ENCODE results near the gene APLP2. TPM values are rescaled to one million over a fixed set of nuclear protein-coding genes. Genes with fewer than 3 reads are reported as not detected.

Gene APLP2
- total RNA-seq, 1 experiment from 2014 or later, result 104 TPM

DNA sequence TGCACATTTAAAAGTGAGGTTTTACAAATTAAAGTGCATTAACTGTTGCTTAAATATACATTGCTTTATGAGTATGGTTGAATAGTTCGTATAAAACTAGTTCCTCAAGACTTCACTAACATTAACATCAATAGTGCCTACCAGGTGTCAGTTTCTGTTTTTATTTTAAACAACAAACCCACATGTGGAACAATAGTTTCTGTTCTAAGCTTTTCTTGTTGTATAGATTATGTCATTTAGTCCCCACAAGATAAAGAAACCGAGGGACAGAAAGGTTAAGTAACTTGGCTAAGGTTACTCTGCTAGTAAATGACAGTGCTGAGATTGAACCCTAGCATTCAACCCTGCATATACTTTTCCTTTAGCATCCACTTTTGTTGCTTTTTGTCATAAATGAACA lies 48.5 kb downstream of the APLP2 start:
- DNase-seq (ENCODE audit: low spot score), result no peak

DNA sequence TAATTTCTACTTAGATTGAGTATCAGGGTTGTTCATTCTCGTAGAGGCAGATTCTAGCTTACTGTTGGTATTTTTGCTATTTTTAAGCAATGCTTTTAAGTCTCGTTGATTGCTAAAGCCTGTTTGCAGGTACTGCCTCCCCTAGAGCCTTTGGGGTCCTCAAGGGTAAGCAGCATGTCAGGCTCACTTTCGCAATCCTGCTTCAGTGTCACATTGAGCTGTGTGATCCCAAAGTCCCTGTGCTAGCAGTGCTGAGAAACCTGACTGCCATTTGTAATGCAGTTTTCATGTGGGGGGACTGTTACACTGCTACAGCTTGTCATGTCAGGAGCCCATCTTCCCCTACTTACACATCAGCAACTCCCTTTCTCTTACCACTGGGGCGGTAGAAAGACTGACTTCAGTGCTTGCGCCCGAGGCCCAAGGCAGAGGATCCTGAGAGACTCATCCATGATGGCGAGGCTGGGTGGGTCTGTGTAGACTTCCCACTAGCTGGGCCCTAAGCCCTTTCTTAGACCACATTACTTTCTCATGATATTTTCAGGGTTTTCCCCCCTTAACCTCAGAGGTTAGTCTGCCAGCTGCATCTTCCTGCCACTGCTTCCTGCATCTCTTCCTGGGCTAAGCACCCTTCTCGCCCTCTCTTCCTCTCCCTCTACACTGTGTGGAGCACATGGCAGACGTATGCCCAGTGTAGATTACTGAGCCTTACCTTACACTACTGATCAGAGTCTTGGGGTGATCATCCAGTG lies 49.1 kb downstream of the APLP2 start:
- DNase-seq (ENCODE audit: low spot score), result no peak

DNA sequence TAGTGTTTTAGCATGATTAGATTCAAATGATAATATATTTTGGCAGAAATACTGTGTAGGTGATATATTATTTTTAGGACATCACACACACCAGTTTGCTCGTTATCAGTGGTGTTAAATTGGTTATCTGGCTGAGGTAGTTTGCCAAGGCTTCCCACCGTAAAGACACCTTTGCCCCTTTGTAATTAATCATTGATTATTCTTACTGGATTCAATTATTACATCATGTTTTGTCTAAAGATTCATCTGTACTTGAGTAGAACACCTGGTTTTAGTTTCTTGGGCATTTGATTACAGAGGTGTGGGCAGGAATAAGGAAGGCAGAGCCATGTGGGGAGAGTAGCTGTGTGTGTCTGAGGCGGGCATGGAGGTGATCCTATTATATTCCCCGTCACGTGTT lies 50.4 kb downstream of the APLP2 start:
- DNase-seq (ENCODE audit: low spot score), result no peak

DNA sequence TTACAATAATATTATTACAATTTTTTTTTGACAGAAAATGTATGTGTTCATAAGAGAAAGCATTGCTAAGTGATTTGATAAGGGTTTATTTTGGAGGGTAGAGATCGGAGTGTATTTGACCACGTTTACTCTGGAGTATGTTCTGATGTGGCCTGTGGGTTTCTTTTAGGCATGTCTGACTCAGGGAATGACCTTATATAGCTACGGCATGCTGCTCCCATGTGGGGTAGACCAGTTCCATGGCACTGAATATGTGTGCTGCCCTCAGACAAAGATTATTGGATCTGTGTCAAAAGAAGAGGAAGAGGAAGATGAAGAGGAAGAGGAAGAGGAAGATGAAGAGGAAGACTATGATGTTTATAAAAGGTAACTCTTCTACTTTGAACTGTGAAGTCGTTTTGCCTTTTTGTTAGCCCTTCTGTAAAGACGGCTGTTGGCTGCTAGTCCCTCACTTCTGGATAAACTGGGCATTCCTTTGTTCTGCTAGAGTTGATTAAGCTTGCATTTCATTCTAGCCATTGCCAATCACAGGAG lies 51.8 kb downstream of the APLP2 start:
- no peak for DNase-seq (ENCODE audit: low spot score)

DNA sequence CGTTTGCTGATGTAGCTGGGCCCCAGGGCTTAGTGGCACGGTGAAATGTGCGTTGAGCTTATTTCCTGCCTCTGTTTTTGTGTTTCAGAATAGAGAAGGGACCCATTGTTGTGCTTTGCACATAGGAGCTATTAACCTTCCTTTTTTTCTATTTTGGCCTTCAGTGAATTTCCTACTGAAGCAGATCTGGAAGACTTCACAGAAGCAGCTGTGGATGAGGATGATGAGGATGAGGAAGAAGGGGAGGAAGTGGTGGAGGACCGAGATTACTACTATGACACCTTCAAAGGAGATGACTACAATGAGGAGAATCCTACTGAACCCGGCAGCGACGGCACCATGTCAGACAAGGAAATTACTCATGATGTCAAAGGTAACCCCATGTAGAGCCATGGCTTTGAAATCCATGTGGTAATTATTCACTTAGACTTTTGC lies 52.5 kb downstream of the APLP2 start:
- no peak for DNase-seq (ENCODE audit: low spot score)

DNA sequence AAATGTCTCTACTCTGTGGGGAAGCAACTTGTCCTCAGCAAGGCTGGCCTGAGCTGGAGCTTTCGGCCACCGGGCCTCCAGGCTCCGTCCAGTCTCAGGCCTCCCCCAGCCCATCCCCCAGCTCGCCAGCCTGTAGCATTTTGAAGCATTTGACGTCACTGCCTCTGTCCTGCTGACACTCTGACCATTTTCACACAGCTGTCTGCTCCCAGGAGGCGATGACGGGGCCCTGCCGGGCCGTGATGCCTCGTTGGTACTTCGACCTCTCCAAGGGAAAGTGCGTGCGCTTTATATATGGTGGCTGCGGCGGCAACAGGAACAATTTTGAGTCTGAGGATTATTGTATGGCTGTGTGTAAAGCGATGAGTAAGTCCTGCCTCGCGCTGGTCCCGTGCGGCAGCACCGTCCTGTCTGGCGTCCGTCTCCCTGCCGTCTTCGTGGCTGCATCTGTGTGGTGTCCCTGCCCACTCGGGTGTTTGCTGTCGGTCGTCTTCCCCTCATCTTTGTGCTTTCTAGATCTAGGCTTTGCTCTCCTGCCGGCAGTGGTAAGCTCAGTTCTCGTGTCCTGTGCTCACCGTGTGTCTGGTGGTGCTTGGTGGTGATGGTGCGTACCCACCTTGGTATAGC lies 53.8 kb downstream of the APLP2 start:
- DNase-seq (ENCODE audit: low spot score), result no peak

DNA sequence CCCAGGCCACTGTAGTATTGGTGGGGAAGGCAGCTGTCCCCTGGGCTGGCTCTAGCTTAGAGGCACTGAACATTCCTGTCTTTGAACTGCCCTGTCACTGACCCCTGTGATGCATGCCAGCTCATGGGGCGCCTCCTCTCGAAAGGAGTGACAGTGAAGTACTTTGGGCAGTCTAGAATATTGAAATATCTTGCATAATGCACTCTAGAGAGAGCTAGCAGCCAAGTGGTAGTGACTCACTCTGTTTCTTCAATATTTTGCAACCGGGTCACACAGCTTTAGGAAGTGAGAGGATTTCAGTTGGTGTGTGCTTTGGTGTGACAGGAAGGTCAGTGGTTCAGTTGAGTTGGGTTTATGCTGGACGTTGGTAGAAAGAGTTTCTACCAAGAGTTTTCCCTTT lies 54.4 kb downstream of the APLP2 start:
- peak; percentile 68 for DNase-seq (ENCODE audit: low spot score)

DNA sequence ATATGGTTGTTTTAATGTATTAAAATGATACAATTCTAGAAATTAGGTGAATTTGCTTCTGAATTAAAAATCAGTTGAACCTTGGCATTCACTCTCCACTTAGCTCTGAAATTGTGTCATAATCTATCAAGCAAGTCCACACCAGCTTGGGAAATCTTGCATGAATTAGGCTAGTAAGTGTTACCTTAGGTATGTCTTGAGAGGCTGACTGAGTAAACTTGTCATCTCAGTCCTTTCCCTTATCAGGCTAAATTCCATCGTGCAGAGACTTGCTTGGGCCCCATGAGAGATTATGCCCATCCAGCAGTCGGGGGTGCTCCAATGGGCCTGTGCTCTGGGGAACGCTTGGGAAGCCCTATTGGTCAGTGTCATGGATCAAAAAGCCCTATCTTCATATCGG lies 55.9 kb downstream of the APLP2 start:
- no peak for DNase-seq (ENCODE audit: low spot score)

DNA sequence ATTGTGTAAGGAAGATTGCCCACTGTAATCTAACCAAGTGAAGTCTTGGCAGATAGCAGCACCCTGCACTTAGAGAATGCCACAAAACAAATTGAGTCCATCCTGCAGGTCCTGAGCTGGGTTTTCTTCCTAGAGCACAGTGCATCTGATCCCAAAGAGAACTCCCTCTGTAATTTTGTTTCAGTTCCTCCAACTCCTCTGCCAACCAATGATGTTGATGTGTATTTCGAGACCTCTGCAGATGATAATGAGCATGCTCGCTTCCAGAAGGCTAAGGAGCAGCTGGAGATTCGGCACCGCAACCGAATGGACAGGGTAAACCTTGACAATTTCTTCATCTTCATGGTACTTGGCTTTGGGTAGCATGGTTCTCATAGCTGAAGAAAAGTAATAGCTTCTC lies 56.8 kb downstream of the APLP2 start:
- DNase-seq (ENCODE audit: low spot score), result no peak

DNA sequence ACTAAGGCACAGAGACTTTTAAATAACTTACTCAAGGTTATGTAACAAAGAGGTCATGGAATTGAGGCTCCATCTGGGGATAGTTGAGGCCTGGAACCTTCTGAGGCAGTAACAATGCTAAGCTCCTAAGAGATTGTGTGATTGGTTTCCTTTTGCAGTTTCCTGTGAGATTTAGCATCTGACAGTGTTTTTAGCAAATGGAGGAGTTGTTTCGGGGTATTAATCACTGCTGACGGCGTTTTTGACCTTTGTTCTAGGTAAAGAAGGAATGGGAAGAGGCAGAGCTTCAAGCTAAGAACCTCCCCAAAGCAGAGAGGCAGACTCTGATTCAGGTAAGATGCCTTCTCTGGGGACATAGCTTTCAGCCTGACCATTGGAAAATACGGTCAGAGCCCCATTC lies 57.8 kb downstream of the APLP2 start:
- no peak for DNase-seq (ENCODE audit: low spot score)

DNA sequence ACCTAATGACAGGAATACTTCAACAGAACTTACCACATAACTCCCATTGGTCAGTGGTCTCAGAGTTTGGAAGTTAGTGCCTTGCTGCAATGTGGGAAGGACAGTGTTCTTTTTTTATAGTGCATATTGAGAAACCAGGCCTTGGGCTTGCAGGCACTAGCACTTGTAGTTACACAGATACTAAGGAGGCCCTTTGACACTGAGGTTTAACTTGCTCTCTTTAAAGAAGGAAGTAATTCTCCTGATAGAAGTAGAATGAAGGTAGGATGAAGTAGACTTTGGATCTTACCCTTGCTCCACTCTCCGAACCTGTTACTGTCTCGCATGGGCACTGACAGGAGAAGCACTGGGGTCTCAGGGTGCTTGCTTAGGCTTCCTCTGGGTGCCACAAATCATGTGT lies 58.9 kb downstream of the APLP2 start:
- DNase-seq (ENCODE audit: low spot score), result no peak

DNA sequence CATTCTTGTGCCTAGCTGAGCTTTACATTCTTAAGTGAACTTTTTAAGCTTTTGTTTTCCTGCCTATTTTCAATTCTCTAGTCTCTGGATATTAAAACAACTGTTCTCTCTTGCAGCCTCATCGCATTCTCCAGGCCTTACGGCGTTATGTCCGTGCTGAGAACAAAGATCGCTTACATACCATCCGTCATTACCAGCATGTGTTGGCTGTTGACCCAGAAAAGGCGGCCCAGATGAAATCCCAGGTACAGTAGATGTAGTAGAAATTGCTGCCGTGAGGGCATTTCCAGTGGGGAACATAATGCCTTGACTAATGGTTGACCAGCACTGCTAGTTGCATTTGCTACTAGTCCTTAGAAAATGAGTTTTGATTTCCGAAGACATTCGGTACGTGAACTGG lies 60.2 kb downstream of the APLP2 start:
- no peak for DNase-seq (ENCODE audit: low spot score)

DNA sequence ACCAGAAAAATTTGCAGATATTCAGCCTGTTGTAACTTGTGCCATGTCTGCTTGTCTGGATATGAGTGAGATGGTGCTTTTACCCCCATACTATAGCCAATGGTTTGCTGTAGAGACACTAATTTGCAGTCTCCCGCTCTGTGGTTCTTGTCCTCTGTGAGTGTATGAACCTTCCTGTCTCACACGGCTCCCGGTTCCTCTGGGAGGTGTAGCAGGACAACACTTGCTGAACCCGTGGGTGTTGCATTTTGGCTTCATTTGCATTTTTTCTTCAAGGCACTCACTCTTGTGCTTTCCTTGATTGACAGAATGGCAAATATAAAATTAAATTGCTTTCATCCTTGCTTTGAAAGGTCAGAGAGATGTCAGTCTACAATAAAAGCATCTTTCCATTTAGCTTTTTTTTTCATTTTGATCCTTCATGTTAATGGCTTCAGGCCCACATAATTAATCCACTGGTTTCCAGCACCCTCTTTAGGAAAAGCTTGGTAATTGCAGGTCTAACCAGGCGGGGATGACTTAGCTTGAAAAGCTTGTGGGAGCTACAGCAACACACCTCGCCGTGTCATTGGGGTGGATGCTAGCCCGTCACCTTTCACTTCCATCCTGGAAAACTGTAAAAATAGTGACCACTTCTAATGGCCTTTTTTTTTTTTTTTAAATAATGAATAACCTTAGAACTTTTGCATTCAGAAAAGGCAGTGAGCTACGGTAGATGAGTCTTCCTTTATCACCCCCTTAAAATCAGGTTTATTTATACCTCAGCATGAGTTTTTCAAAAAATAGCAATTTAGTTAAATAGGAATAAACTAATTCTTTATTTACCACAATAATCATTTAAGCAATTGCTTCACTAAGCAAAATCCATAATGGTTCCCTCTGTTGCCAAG lies 62.5 kb downstream of the APLP2 start:
- DNase-seq (ENCODE audit: low spot score), result peak; percentile 45

DNA sequence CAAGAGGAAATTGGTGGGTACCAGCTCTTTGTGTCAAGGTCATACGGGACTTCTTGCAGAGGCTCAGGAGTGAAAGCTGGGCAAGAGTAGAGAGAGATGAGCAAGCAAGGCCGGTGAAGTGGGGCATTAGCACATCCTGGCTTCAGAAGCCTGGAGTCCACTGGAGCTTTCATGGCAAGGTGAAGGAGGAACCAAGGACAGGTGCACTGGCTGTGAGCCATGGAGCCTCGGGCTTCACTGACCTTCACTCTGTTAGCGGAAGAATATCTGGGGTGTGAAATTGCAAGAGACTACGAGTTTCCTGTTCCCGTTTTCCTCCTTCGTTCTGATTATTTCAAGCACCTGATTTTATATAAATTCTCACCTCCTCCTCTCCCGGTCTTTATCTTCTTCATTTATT lies 64.0 kb downstream of the APLP2 start:
- DNase-seq (ENCODE audit: low spot score), result no peak

DNA sequence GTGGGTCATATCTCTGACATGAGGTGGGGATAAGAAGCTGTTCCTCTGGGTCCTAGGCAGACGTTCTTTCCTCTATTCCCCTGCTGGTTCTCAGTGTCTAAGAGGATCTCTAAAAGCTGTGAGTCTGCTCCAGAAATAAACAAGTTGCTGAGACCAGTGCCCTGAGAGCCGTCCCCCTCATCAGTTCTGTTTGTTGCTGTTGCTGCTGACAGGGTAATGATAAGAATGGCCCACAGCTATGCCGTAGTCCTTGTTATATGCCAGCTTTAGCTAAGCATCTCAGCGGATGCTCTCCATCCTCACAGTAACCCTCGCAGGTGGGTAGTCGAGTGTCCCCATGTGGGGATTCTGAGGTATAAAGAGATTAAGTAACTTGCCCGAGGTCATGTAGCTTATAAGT lies 66.4 kb downstream of the APLP2 start:
- no peak for DNase-seq (ENCODE audit: low spot score)

DNA sequence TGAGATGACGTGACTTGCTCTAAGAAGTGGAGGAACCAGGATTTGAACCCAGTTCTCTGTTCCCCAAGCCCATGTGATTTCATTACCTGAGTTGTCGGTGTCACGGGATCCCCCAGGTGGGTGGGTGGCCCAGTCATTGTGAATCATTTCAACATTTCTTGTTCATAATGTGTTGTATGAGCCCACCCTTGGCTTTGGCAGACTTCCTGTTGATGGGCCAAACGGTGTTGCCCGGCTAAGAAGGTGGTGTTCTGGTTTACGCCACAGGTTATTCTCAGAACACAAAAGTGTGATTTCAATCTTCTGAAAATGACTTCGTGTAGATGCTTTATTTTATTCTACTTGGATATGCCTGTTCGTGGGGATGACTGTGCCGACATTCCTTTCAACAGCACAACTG lies 68.3 kb downstream of the APLP2 start:
- DNase-seq (ENCODE audit: low spot score), result no peak

DNA sequence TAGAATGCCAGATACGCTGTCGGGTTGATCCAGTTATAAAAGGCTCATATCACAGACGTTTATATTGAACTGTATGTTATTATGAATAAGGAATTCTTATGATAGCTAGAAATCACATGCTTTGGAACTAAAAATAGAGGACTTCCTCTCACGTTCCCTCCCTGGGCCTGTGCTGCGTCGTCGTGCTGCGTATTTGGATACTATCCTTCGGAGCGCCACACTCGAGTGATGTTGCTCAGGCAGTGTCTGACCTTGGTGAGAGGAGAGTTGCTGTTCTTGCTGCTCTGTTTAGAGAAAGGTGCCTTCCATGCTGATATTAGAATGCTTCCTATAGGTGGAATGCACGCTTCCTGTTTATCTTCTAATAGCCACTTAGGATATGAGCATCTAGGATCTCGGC lies 69.7 kb downstream of the APLP2 start:
- DNase-seq (ENCODE audit: low spot score), result no peak

DNA sequence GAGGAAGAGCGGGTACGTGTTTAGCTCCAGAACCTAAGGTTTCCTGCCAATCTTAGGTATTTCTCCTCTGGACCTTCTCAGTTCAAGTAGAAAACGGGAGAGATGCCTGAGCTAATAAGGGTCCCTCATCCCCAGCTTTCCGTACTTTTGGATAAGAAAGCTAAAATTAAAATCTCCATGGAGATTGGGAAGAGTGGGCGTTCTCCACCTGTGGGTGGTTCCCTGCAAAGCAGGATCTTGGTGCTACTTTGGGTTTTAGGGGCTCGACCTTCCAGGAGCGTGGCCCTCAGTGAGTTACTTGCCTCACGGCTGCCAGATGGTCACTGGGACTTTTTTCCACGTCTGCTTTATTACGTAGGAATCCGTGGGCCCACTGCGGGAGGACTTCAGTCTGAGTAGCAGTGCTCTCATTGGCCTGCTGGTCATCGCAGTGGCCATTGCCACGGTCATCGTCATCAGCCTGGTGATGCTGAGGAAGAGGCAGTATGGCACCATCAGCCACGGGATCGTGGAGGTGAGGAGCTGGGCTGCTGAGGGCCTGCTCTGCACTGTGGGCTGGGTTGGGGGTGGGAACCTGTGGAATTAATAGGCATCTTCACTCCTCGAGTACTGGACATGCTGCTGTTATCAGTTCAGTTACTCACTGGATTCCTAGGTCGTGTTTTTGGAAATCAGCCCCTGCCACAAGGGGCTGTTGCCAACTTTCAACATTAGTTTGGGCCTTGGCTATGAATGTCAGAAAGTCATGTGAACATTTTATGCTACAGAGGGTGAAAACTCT lies 72.1 kb downstream of the APLP2 start:
- DNase-seq (ENCODE audit: low spot score), result no peak

DNA sequence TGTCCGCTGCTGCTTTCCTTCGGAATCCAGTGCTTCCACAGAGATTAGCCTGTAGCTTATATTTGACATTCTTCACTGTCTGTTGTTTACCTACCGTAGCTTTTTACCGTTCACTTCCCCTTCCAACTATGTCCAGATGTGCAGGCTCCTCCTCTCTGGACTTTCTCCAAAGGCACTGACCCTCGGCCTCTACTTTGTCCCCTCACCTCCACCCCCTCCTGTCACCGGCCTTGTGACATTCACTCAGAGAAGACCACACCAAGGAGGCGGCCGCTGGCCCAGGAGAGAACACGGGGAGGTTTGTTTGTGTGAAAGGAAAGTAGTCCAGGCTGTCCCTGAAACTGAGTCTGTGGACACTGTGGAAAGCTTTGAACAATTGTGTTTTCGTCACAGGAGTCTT lies 74.4 kb downstream of the APLP2 start:
- no peak for DNase-seq (ENCODE audit: low spot score)

DNA sequence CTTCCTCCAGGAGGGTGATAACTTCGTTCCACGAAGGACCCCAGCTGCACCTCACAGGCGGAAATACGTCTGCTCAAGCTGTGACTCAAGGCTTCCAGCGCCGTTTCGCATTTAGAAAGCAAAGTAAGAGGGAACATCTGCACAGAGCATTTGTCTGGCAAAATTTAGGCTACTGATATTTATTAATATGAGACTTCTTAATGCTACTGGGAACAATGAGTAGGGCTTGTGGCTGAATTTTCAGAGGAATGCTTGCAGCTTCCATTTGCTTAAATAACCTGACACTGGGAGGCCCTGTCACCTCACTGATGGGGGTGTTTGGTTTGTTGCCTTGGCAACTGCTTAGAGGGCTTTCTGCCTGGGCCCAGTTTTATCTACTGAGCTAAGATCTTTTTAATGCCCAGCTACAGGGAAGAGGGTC lies 75.2 kb downstream of the APLP2 start:
- no peak for DNase-seq (ENCODE audit: low spot score)

DNA sequence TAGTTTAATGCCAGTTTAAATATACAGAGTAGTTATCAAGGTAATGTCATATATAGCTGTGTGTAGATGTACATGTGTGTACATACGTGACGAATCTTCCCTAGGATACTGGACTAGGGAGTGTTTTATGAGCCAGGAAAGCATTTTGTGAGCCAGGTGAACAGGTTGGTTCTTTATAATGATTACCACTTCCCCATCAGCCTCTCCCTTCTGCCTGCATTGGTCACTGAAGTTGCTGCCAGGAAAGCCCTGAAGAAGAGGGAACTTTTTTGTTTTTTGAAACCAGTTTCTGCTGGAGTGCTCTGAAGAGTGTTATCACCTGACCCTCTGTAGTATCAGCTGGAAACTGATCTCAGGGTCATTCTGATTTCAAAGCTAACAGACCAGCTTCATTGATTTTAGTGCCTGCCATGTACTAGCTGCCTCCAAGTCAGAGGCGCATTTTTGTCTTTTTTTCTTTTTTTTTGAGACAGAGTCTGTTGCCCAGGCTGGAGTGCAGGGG lies 75.7 kb downstream of the APLP2 start:
- no peak for DNase-seq (ENCODE audit: low spot score)

Measured in A172 (cell line).